Smooth muscle cell (in vitro differentiated cells): ENCODE results near the gene PODN. TPM values are rescaled to one million over a fixed set of nuclear protein-coding genes. Genes with fewer than 3 reads are reported as not detected.

Experiments
- DNase-seq: peaks from one replicate; lab custom pipeline; 2025; ENCODE audit not compliant: unreplicated experiment; lab: John Stamatoyannopoulos, UW
- H2AFZ ChIP-seq: fragments of 200-600 bp; sonication (generic); 2 replicates; pipeline ENCODE4 v1.6.0; 2016; ENCODE audit warnings: antibody characterized with exemption, low read depth, mild to moderate bottlenecking
- H3F3A ChIP-seq: fragments of 200-600 bp; sonication (generic); 2 replicates; pipeline ENCODE4 v1.6.0; 2017; ENCODE audit warnings: antibody characterized with exemption, low read depth
- H3K27ac ChIP-seq: fragments of 200-600 bp; sonication (generic); 2 replicates; pipeline ENCODE4 v1.5.1; 2016; ENCODE audit warnings: low read depth, mild to moderate bottlenecking
- H3K27me3 ChIP-seq: fragments of 200-600 bp; sonication (generic); 2 replicates; pipeline ENCODE4 v1.6.1; 2016; ENCODE audit warnings: low read depth, mild to moderate bottlenecking
- H3K36me3 ChIP-seq: fragments of 200-600 bp; sonication (generic); 2 replicates; pipeline ENCODE4 v1.5.1; 2016; ENCODE audit warnings: low read depth
- H3K4me1 ChIP-seq: fragments of 200-600 bp; sonication (generic); 2 replicates; pipeline ENCODE4 v1.5.1; 2016; ENCODE audit warnings: low read depth
- H3K4me2 ChIP-seq: fragments of 200-600 bp; sonication (generic); 2 replicates; pipeline ENCODE4 v1.6.0; 2016; ENCODE audit warnings: mild to moderate bottlenecking
- H3K4me3 ChIP-seq: fragments of 200-600 bp; sonication (generic); 2 replicates; pipeline ENCODE4 v1.5.1; 2016; ENCODE audit warnings: mild to moderate bottlenecking
- H3K79me2 ChIP-seq: fragments of 200-600 bp; sonication (generic); 2 replicates; pipeline ENCODE4 v1.6.0; 2016; ENCODE audit warnings: low read depth, mild to moderate bottlenecking
- H3K9ac ChIP-seq: fragments of 200-600 bp; sonication (generic); 2 replicates; pipeline ENCODE4 v1.6.0; 2016; ENCODE audit warnings: low read depth
- H3K9me3 ChIP-seq: fragments of 200-600 bp; sonication (generic); replicated peaks from 2 replicates; pipeline ENCODE4 v1.5.1; 2016; ENCODE audit warnings: low read depth
- H4K20me1 ChIP-seq: fragments of 200-600 bp; sonication (generic); 2 replicates; pipeline ENCODE4 v1.6.0; 2016; ENCODE audit warnings: low read depth
- WGBS: methylation state at CpG from one replicate; pipeline ENCODE4 v1.1.7; 2016; ENCODE audit warnings: low lambda C conversion rate; 5-methylcytosine and 5-hydroxymethylcytosine counted together
- polyA plus RNA-seq: library from polyadenylated mRNA; unstranded; fragments of >200 nt; fragmentation: Nextera tagmentation; extraction: Ambion mirVana; gene quantifications from 2 replicates; pipeline ENCODE4 v1.2.1, GENCODE V29; 2016
- total RNA-seq: library from RNA; depleted of rRNA; stranded (reverse); fragments of >200 nt; gene quantifications from 2 replicates; pipeline ENCODE4 v1.2.3, GENCODE V29; 2014
- TF ChIP-seq, protein P1 (sequence below): fragments of 200-600 bp; sonication (generic); IDR thresholded peaks from 2 replicates; pipeline ENCODE4 v1.5.1; 2017; ENCODE audit warnings: borderline replicate concordance, mild to moderate bottlenecking, antibody characterized with exemption; ENCODE audit not compliant: insufficient read depth, poor library complexity, severe bottlenecking

The PODN gene
- total and polyA plus RNA-seq, 2 experiments from 2014 or later: 0.27 to 0.45 TPM

DNA sequence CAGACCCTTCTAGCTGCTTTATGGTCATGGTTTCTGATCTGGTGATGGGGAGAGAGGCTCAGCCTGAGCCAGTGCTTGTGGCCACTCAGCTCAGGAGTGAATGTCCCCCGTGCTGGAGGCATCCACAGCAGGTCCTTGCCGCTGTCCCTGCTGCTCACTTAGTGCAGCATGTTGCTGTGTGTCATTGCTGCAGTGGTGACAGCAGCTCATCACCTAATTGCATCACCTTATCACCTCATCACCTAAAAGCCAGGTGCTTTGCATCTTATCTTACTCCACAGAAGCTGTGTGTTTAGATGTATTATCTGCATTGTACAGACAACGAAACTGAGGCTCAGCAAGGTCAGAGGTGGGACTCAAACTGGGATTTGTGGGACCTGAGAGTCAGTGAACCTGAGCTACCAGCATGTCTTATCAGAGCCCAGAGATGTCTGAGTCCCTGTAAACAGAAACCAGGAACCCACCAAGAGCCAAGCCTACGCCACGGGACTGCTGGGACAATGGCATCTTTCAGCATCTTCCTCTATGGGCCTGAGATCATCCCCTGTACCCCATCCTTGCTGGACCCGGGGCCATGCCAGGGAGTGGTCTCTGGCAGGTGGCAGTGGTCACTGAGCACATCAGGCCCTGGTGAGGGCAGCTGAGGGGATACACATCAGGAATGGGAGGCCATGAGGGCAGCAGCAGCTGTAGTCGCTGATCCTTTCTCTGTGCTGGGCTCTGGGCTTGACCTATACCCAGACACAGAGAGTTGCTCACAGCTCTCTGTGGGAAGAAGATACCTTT, 6.5 kb downstream of the PODN start:
- TF ChIP-seq, protein P1, sequence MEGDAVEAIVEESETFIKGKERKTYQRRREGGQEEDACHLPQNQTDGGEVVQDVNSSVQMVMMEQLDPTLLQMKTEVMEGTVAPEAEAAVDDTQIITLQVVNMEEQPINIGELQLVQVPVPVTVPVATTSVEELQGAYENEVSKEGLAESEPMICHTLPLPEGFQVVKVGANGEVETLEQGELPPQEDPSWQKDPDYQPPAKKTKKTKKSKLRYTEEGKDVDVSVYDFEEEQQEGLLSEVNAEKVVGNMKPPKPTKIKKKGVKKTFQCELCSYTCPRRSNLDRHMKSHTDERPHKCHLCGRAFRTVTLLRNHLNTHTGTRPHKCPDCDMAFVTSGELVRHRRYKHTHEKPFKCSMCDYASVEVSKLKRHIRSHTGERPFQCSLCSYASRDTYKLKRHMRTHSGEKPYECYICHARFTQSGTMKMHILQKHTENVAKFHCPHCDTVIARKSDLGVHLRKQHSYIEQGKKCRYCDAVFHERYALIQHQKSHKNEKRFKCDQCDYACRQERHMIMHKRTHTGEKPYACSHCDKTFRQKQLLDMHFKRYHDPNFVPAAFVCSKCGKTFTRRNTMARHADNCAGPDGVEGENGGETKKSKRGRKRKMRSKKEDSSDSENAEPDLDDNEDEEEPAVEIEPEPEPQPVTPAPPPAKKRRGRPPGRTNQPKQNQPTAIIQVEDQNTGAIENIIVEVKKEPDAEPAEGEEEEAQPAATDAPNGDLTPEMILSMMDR: no peak
- Histone ChIP-seq H3K4me3 (no peak overlapping the region), H2AFZ (no peak overlapping the region), H3K4me2 (no peak overlapping the region), H3K27me3 (peaks cover 25% of the 10 kb centered on the region), H3K36me3 (no peaks in the 10 kb centered on the region), H3F3A (no peaks in the 10 kb centered on the region), H4K20me1 (no peaks in the 10 kb centered on the region), H3K9me3 (no peaks in the 10 kb centered on the region), H3K79me2 (no peaks in the 10 kb centered on the region), H3K9ac (no peak overlapping the region), H3K4me1 (no peaks in the 10 kb centered on the region), H3K27ac (no peak overlapping the region)
- no peak for DNase-seq
- WGBS: 87% methylated on average over 7 of the region's 7 CpGs

DNA sequence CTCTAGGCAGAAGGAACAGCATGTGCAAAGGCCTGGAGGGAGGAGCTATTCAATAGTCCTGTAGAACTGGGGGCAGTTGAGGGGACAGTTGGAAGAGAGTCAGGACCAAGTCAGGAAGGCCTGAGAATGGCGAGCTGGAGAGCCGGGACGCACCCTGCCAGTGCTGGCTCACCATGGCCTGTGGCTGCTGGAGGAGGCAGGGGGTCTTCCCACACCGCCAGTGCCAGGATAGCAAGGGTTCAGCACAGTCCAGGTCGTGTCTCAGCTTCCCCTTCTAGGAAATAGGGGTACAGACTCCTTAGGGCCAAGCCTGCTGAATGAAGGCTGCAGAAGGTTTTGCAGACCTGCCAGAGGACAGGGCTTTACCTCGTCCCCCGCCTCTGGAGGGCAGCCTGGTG, 7.3 kb downstream of the PODN start:
- 92% methylated on average over 7 of the region's 7 CpGs for WGBS
- no peaks in the 10 kb centered on the region for H3K79me2 ChIP-seq
- H3F3A ChIP-seq: no peaks in the 10 kb centered on the region

GRCh38 chr1:53069663-53070327, 7.8 kb downstream of the PODN start:
- H3K27me3 ChIP-seq: peaks cover 13% of the 10 kb centered on the region

More for the DNA sequence above, 7.3 kb downstream of the PODN start:
- no peak overlapping the region for H3K9ac ChIP-seq
- no peaks in the 10 kb centered on the region for H3K9me3 ChIP-seq
- no peak overlapping the region for H3K4me2 ChIP-seq
- no peaks in the 10 kb centered on the region for H3K4me1 ChIP-seq
- no peaks in the 10 kb centered on the region for H4K20me1 ChIP-seq
- H2AFZ ChIP-seq: no peak overlapping the region
- TF ChIP-seq, protein P1: no peak
- peaks cover 18% of the 10 kb centered on the region for H3K27me3 ChIP-seq
- no peak overlapping the region for H3K4me3 ChIP-seq
- no peak for DNase-seq
- H3K36me3 ChIP-seq: no peaks in the 10 kb centered on the region
- H3K27ac ChIP-seq: no peak overlapping the region

More at GRCh38 chr1:53069663-53070327, 7.8 kb downstream of the PODN start:
- no peaks in the 10 kb centered on the region for H3K36me3 ChIP-seq
- H3K9me3 ChIP-seq: no peaks in the 10 kb centered on the region
- H3K9ac ChIP-seq: no peak overlapping the region
- H3F3A ChIP-seq: no peaks in the 10 kb centered on the region
- H3K27ac ChIP-seq: no peak overlapping the region
- H3K4me1 ChIP-seq: no peaks in the 10 kb centered on the region
- TF ChIP-seq, protein P1: no peak
- H3K79me2 ChIP-seq: no peaks in the 10 kb centered on the region
- no peak overlapping the region for H3K4me2 ChIP-seq
- no peak for DNase-seq
- 93% methylated on average over 30 of the region's 31 CpGs for WGBS
- no peak overlapping the region for H2AFZ ChIP-seq
- H4K20me1 ChIP-seq: no peaks in the 10 kb centered on the region
- no peak overlapping the region for H3K4me3 ChIP-seq
